A549 (cell line): Measurements from ENCODE around the gene LDLRAD4. TPM values are rescaled to one million over a fixed set of nuclear protein-coding genes. Genes with fewer than 3 reads are reported as not detected.

Source experiments
- ATAC-seq, 2 experiments: fragments of 200-7000 bp in 1 of 2; fragments of >200 bp in 1 of 2; cut with Nextera tagmentation in 1 of 2; cut with Tn5 transposase in 1 of 2; 3 replicates each; pipeline versions ENCODE4 v1.8.0 to v1.9.1; 2018 to 2020; ENCODE audit warnings: mild to moderate bottlenecking in 1 of 2, moderate library complexity in 1 of 2
- CTCF ChIA-PET: fragments of 300-600 bp; sonication (Branson Sonifier 250); formaldehyde crosslinking; extraction: SDS; loops from one replicate; lab custom pipeline; 2021; ENCODE audit warnings: antibody characterized with exemption, inconsistent platforms; lab: Yijun Ruan, JAX
- POLR2A ChIA-PET: fragments of 350-600 bp; formaldehyde crosslinking; extraction: SDS; loops from one replicate; lab custom pipeline; 2021; ENCODE audit warnings: antibody characterized with exemption, inconsistent platforms; lab: Yijun Ruan, JAX
- DNase-seq, 2 experiments: peaks; one replicate each; pipeline versions ENCODE4 v3.0.0 to v3.0.0-alpha.2; 2011 to 2016; ENCODE audit warnings: low read depth in 1 of 2, low spot score in 1 of 2
- FAIRE-seq: peaks from 2 replicates; lab custom pipeline; 2011; peaks lifted over from hg19 to GRCh38; lab: Jason Lieb, UNC
- H3K27ac ChIP-seq, 2 experiments: fragments of >200 bp; sonication (Bioruptor Twin); formaldehyde crosslinking; 3 replicates each; pipeline ENCODE4 v1.5.1; 2016 to 2017
- H3K4me1 ChIP-seq: fragments of >200 bp; sonication (Bioruptor Twin); formaldehyde crosslinking; 3 replicates; pipeline ENCODE4 v1.6.1; 2016
- H3K4me2 ChIP-seq: fragments of >200 bp; sonication (Bioruptor Twin); formaldehyde crosslinking; 3 replicates; pipeline ENCODE4 v1.6.1; 2016
- H3K4me3 ChIP-seq: fragments of >200 bp; sonication (Bioruptor Twin); formaldehyde crosslinking; 3 replicates; pipeline ENCODE4 v1.5.1; 2016
- H3K9me3 ChIP-seq: fragments of >200 bp; sonication (Bioruptor Twin); formaldehyde crosslinking; 3 replicates; pipeline ENCODE4 v1.6.1; 2016
- BCL3 ChIP-seq: fragments of >200 bp; sonication (Bioruptor Twin); formaldehyde crosslinking; IDR thresholded peaks from 3 replicates; pipeline ENCODE4 v1.6.1; 2016
- CBX2 ChIP-seq: fragments of 200-600 bp; sonication (generic); IDR thresholded peaks from 2 replicates; pipeline ENCODE4 v1.6.1; 2016; ENCODE audit warnings: low read depth, mild to moderate bottlenecking, borderline replicate concordance
- CBX8 ChIP-seq: fragments of 200-600 bp; sonication (generic); IDR thresholded peaks from 2 replicates; pipeline ENCODE4 v1.6.1; 2016
- EHF ChIP-seq: fragments of 250-450 bp; sonication (Bioruptor Pico); IDR thresholded peaks from 2 replicates; pipeline ENCODE4 v1.5.0; 2020; ENCODE audit warnings: mild to moderate bottlenecking
- EP300 ChIP-seq, 2 experiments: fragments of >200 bp; sonication (Bioruptor Twin); formaldehyde crosslinking; IDR thresholded peaks; 2 replicates in 1 of 2; 3 replicates in 1 of 2; pipeline ENCODE4 v1.6.1; 2016 to 2017
- ESRRA ChIP-seq: fragments of 150-350 bp; IDR thresholded peaks from 2 replicates; pipeline ENCODE4 v1.6.1; 2014; ENCODE audit warnings: mild to moderate bottlenecking, low read length, borderline replicate concordance
- FOXS1 ChIP-seq: fragments of 250-450 bp; sonication (Bioruptor Pico); IDR thresholded peaks from 2 replicates; pipeline ENCODE4 v1.5.0; 2020; ENCODE audit warnings: mild to moderate bottlenecking, moderate library complexity
- GATA3 ChIP-seq: IDR thresholded peaks from 2 replicates; pipeline ENCODE4 v1.6.1; 2012; ENCODE audit warnings: borderline replicate concordance
- HOXB5 ChIP-seq: fragments of 250-450 bp; sonication (Bioruptor Pico); IDR thresholded peaks from 2 replicates; pipeline ENCODE4 v1.5.0; 2020; ENCODE audit warnings: mild to moderate bottlenecking, moderate library complexity
- JUNB ChIP-seq: fragments of >200 bp; sonication (Bioruptor Twin); formaldehyde crosslinking; IDR thresholded peaks from 2 replicates; pipeline ENCODE4 v1.6.1; 2016
- KDM1A ChIP-seq: fragments of 200-600 bp; sonication (generic); IDR thresholded peaks from 2 replicates; pipeline ENCODE4 v1.6.1; 2016; ENCODE audit warnings: low read depth, mild to moderate bottlenecking
- KDM5A ChIP-seq: fragments of 200-600 bp; sonication (generic); IDR thresholded peaks from 2 replicates; pipeline ENCODE4 v1.6.1; 2016; ENCODE audit warnings: antibody characterized with exemption, mild to moderate bottlenecking
- MAFK ChIP-seq: fragments of 450-650 bp; IDR thresholded peaks from 2 replicates; pipeline ENCODE4 v1.6.1; 2014; ENCODE audit not compliant: partially characterized antibody
- MAZ ChIP-seq: fragments of 150-350 bp; IDR thresholded peaks from 2 replicates; pipeline ENCODE4 v1.6.1; 2014; ENCODE audit warnings: antibody characterized with exemption, low read depth, low read length, borderline replicate concordance
- NFE2L2 ChIP-seq: fragments of 150-350 bp; conservative IDR thresholded peaks from 2 replicates; pipeline ENCODE4 v1.6.1; 2014; ENCODE audit warnings: low read length
- NR3C1 ChIP-seq: fragments of >200 bp; sonication (Bioruptor Twin); formaldehyde crosslinking; IDR thresholded peaks from 3 replicates; pipeline ENCODE4 v1.6.1; 2017
- PHF8 ChIP-seq: fragments of 200-600 bp; sonication (generic); IDR thresholded peaks from 2 replicates; pipeline ENCODE4 v1.6.1; 2016; ENCODE audit warnings: low read depth, mild to moderate bottlenecking, antibody characterized with exemption, moderate library complexity, borderline replicate concordance
- POLR2AphosphoS2 ChIP-seq: conservative IDR thresholded peaks from 2 replicates; pipeline ENCODE4 v1.6.1; 2012; ENCODE audit warnings: low read length, improper control_type of control experiment, inconsistent platforms
- RAD21 ChIP-seq, 2 experiments: fragments of >200 bp in 1 of 2; sonication (Bioruptor Twin) in 1 of 2; formaldehyde crosslinking in 1 of 2; IDR thresholded peaks in 1 of 2; conservative IDR thresholded peaks in 1 of 2; 2 replicates in 1 of 2; 3 replicates in 1 of 2; pipeline ENCODE4 v1.6.1; 2012 to 2018; ENCODE audit warnings: inconsistent platforms in 1 of 2
- RARB ChIP-seq: fragments of 250-450 bp; sonication (Bioruptor Pico); IDR thresholded peaks from 2 replicates; pipeline ENCODE4 v1.8.0; 2021; ENCODE audit warnings: mild to moderate bottlenecking, moderate library complexity
- RCOR1 ChIP-seq: fragments of 150-350 bp; IDR thresholded peaks from 2 replicates; pipeline ENCODE4 v1.6.1; 2014; ENCODE audit warnings: antibody characterized with exemption, low read length, low read depth
- SMC3 ChIP-seq: fragments of >200 bp; sonication (Bioruptor Twin); formaldehyde crosslinking; IDR thresholded peaks from 3 replicates; pipeline ENCODE4 v1.6.1; 2018; ENCODE audit warnings: inconsistent platforms
- SREBF2 ChIP-seq: fragments of 450-650 bp; IDR thresholded peaks from 2 replicates; pipeline ENCODE4 v1.6.1; 2014; ENCODE audit warnings: mild to moderate bottlenecking, moderate library complexity
- TP53 ChIP-seq: fragments of 250-450 bp; sonication (Bioruptor Pico); IDR thresholded peaks from 2 replicates; pipeline ENCODE4 v1.5.0; 2021; ENCODE audit warnings: mild to moderate bottlenecking, moderate library complexity
- ZSCAN20 ChIP-seq: fragments of 250-450 bp; sonication (Bioruptor Pico); IDR thresholded peaks from 2 replicates; pipeline ENCODE4 v1.8.0; 2022; ENCODE audit warnings: mild to moderate bottlenecking, moderate library complexity
- WGBS: methylation state at CpG from one replicate; pipeline ENCODE4 v1.1.6; 2017; ENCODE audit errors: missing lambda C conversion rate; 5-methylcytosine and 5-hydroxymethylcytosine counted together
- polyA plus RNA-seq, 4 experiments: library from polyadenylated mRNA; depleted of rRNA in 3 of 4; stranded (reverse); fragments of >200 nt; fragmentation: RNase III in 1 of 4; extraction: RNeasy Plus Mini Kit Qiagen cat#74134 plus additional on column Dnase treatment in 1 of 4; gene quantifications; 2 replicates in 3 of 4; 3 replicates in 1 of 4; pipeline ENCODE4 v1.2.3, GENCODE V29; 2011 to 2017
- TF ChIP-seq, protein P1 (sequence below): IDR thresholded peaks from 2 replicates; pipeline ENCODE4 v1.6.1; 2012; ENCODE audit warnings: low read depth, borderline replicate concordance
- TF ChIP-seq, protein P2 (sequence below): fragments of 250-450 bp; sonication (Bioruptor Pico); IDR thresholded peaks from 2 replicates; pipeline ENCODE4 v1.5.0; 2020; ENCODE audit warnings: low read depth, mild to moderate bottlenecking, moderate library complexity
- TF ChIP-seq, protein P3 (sequence below): fragments of 250-450 bp; sonication (Bioruptor Pico); IDR thresholded peaks from 2 replicates; pipeline ENCODE4 v1.5.0; 2021; ENCODE audit warnings: mild to moderate bottlenecking, moderate library complexity, borderline replicate concordance
- TF ChIP-seq, protein P4 (sequence below): IDR thresholded peaks from 2 replicates; pipeline ENCODE4 v1.6.1; 2012

Gene LDLRAD4
- polyA plus RNA-seq, 2 of the 4 experiments (the other 2 are of a cell fraction), result 5.2 to 7.6 TPM

GRCh38 chr18:13614641-13615288, 396.2 kb downstream of the LDLRAD4 start:
- no peak for FAIRE-seq
- DNase-seq, result no peak
- Histone ChIP-seq H3K4me3 (no peak overlapping the region), H3K4me1 (no peaks in the 10 kb centered on the region), H3K4me2 (no peak overlapping the region), H3K27ac (no peak overlapping the region), H3K9me3 (no peaks in the 10 kb centered on the region)
- POLR2A ChIA-PET, result no interaction called here
- ATAC-seq, result no peak
- 75% methylated on average over 11 of the region's 16 CpGs for WGBS
- CTCF ChIA-PET, result interaction anchor here (1.5 kb wide), 1 partner anchor 15 kb away, joined by 7 read pairs; no protein-coding TSS in a partner anchor
- TF ChIP-seq MAZ (no peak), NFE2L2 (no peak), EHF (CRISPR knock-in tag) (no peak)
- TF ChIP-seq, protein P1, sequence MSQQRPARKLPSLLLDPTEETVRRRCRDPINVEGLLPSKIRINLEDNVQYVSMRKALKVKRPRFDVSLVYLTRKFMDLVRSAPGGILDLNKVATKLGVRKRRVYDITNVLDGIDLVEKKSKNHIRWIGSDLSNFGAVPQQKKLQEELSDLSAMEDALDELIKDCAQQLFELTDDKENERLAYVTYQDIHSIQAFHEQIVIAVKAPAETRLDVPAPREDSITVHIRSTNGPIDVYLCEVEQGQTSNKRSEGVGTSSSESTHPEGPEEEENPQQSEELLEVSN, result no peak
- TF ChIP-seq, protein P2, sequence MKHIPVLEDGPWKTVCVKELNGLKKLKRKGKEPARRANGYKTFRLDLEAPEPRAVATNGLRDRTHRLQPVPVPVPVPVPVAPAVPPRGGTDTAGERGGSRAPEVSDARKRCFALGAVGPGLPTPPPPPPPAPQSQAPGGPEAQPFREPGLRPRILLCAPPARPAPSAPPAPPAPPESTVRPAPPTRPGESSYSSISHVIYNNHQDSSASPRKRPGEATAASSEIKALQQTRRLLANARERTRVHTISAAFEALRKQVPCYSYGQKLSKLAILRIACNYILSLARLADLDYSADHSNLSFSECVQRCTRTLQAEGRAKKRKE, result no peak

DNA sequence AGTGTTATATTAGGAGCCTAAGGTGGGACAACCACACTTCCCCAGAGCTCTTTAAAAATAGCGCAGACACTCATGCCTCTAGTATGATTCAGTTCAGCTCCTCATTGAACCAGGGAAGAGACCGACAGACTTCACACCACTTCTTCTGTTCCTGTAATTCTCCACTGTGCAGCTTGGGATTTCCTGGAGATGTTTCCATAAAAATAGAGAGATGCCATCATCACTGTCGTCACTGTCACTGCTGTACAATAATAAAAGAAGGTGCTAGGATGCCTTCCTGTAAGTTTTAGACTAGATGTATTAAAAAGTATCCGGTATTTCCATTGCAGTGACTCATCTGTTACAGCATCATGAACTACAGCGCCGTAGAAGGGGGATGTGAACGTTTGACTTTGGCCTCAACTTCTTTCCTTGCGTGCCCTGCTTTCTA, 396.9 kb downstream of the LDLRAD4 start:
- ATAC-seq, result no peak
- CTCF ChIA-PET, result interaction anchor here (1.5 kb wide), 1 partner anchor 14 kb away, joined by 7 read pairs; no protein-coding TSS in a partner anchor
- WGBS, result 41% methylated on average over 8 of the region's 8 CpGs

GRCh38 chr18:13616041-13616440, 397.5 kb downstream of the LDLRAD4 start:
- FAIRE-seq (no peak), DNase-seq (no peak), ATAC-seq (no peak)
- Histone ChIP-seq H3K4me2 (no peak overlapping the region), H3K4me3 (no peak overlapping the region), H3K4me1 (no peaks in the 10 kb centered on the region), H3K27ac (no peak overlapping the region), H3K9me3 (no peaks in the 10 kb centered on the region)
- CTCF ChIA-PET, result no interaction called here
- POLR2A ChIA-PET, result no interaction called here
- 46% methylated on average over 5 of the region's 5 CpGs for WGBS
- TF ChIP-seq PHF8 (no peak), EP300 (IDR thresholded peaks at IDR 0.05) (no peak), FOXS1 (CRISPR knock-in tag) (no peak), CBX8 (no peak), CBX2 (no peak), RAD21 (conservative IDR thresholded peaks at IDR 0.05 in 1 of 2, IDR thresholded peaks at IDR 0.05 in 1 of 2) (no peak), NR3C1 (no peak), KDM5A (no peak), BCL3 (no peak), GATA3 (no peak), RARB (CRISPR knock-in tag) (no peak), MAFK (no peak), KDM1A (no peak), EHF (CRISPR knock-in tag) (no peak)
- TF ChIP-seq, protein P3, sequence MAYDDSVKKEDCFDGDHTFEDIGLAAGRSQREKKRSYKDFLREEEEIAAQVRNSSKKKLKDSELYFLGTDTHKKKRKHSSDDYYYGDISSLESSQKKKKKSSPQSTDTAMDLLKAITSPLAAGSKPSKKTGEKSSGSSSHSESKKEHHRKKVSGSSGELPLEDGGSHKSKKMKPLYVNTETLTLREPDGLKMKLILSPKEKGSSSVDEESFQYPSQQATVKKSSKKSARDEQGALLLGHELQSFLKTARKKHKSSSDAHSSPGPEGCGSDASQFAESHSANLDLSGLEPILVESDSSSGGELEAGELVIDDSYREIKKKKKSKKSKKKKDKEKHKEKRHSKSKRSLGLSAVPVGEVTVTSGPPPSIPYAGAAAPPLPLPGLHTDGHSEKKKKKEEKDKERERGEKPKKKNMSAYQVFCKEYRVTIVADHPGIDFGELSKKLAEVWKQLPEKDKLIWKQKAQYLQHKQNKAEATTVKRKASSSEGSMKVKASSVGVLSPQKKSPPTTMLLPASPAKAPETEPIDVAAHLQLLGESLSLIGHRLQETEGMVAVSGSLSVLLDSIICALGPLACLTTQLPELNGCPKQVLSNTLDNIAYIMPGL (CRISPR knock-in tag), result no peak
- TF ChIP-seq, protein P1, result no peak

More for the DNA sequence above, 396.9 kb downstream of the LDLRAD4 start:
- Histone ChIP-seq H3K4me2 (no peak overlapping the region), H3K9me3 (no peaks in the 10 kb centered on the region), H3K27ac (no peak overlapping the region), H3K4me3 (no peak overlapping the region), H3K4me1 (no peaks in the 10 kb centered on the region)
- TF ChIP-seq, protein P2, result no peak
- TF ChIP-seq SREBF2 (no peak), TP53 (CRISPR knock-in tag) (no peak), HOXB5 (CRISPR knock-in tag) (no peak), RCOR1 (no peak), NR3C1 (no peak), POLR2AphosphoS2 (no peak), ESRRA (no peak), ZSCAN20 (no peak), RAD21 (conservative IDR thresholded peaks at IDR 0.05 in 1 of 2, IDR thresholded peaks at IDR 0.05 in 1 of 2) (no peak), JUNB (no peak), SMC3 (no peak)
- TF ChIP-seq, protein P1, result no peak
- TF ChIP-seq, protein P4, sequence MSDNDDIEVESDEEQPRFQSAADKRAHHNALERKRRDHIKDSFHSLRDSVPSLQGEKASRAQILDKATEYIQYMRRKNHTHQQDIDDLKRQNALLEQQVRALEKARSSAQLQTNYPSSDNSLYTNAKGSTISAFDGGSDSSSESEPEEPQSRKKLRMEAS, result no peak
- DNase-seq, result no peak
- POLR2A ChIA-PET, result no interaction called here
- no peak for FAIRE-seq
